Stimulated activated CD8-positive, alpha-beta memory T cell treated with anti-CD3 and anti-CD28 coated beads, Interleukin-15, amount 100 ng/mL, for 24 hours (primary cell): ENCODE results near the gene HHATL.

ENCODE experiments used
- DNase-seq: peaks from one replicate; pipeline ENCODE4 v3.0.0-alpha.2; 2020; ENCODE audit warnings: low read depth

Gene HHATL

GRCh38 chr3:42652611-42653302, 49.8 kb downstream of the HHATL start:
- DNase-seq, result no peak

GRCh38 chr3:42652251-42652610, 50.4 kb downstream of the HHATL start:
- no peak for DNase-seq

GRCh38 chr3:42651248-42652091, 51.1 kb downstream of the HHATL start:
- DNase-seq, result no peak

- DNase-seq, result no peak
Observed at GRCh38 chr3:42649783-42650182, 52.8 kb downstream of the HHATL start.

GRCh38 chr3:42649006-42649405, 53.6 kb downstream of the HHATL start:
- DNase-seq, result no peak

DNA sequence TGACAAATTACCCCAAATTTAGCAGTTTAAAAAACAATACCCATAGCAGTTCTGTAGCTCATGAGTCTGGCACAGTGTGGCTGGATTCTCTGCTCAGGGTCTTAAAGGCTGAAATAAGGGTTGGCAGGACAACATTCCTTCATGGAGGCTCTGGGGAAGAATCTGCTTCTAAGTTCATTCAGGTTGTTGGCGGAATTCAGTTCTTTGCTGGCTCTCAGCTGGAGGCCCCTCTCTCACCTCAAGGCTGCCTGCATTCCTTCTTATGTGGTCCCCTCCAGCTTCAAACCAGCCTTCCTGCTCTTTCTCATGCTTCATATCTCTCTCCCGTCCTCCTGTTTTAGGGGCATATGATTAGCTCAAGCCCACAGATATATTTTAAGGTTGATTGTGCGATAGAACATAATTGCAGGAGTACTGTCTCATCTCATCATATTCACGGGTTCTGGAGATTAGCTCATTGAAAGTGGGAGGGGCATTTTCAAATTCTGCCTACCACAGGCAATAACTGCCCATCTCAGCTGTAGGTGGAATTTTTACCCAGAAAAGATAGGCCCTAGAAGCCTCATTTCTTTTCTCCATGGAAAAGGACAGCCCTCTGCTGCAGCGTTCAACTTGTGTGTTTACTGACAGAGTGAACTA, 54.7 kb downstream of the HHATL start:
- DNase-seq, result no peak
